Tibial artery (tissue), 4 donors: ENCODE data around the gene RAB23.

ENCODE experiments used
- DNase-seq, 2 donors: peaks; one replicate each; pipeline ENCODE4 v3.0.0-alpha.2; 2019
- H3K27ac ChIP-seq, 2 donors: fragments of 200-600 bp; sonication (generic) in 1 of 2; 1 replicate in 1 of 2; 2 replicates in 1 of 2; pipeline ENCODE4 v1.5.1; 2018 to 2019; ENCODE audit warnings: mild to moderate bottlenecking in 1 of 2
- H3K27me3 ChIP-seq, 2 donors: fragments of 200-600 bp; sonication (generic) in 1 of 2; one replicate each; pipeline versions ENCODE4 v1.5.1 to v1.6.0; 2016 to 2019
- H3K36me3 ChIP-seq, 3 donors: fragments of 200-600 bp; sonication (generic) in 2 of 3; one replicate each; pipeline ENCODE4 v1.5.1; 2016 to 2019; ENCODE audit warnings: mild to moderate bottlenecking in 2 of 3
- H3K4me1 ChIP-seq, 4 donors: fragments of 200-600 bp; sonication (generic) in 2 of 4; 1 replicate in 3 of 4; 2 replicates in 1 of 4; pipeline ENCODE4 v1.5.1; 2016 to 2019
- H3K4me3 ChIP-seq, 2 donors: fragments of 200-600 bp; sonication (generic) in 1 of 2; 1 replicate in 1 of 2; 2 replicates in 1 of 2; pipeline ENCODE4 v1.5.1; 2018 to 2019; ENCODE audit warnings: mild to moderate bottlenecking in 2 of 2
- H3K9me3 ChIP-seq, 3 donors: fragments of 200-600 bp; sonication (generic) in 1 of 3; one replicate each; pipeline ENCODE4 v1.5.1; 2016 to 2019
- CTCF ChIP-seq, 2 experiments: fragments of 200-600 bp in 1 of 2; fragments of 450-650 bp in 1 of 2; IDR thresholded peaks; one replicate each; pipeline ENCODE4 v1.5.1; 2017 to 2019; ENCODE audit warnings: antibody characterized with exemption in 2 of 2, mild to moderate bottlenecking in 1 of 2, moderate library complexity in 1 of 2
- intact Hi-C: fragments of 100-400 bp; cut with DNase I; formaldehyde crosslinking; loops from one replicate; pipeline ENCODE4 v1.15.0; 2023; ENCODE audit warnings: low total_unique reads

RAB23 gene

GRCh38 chr6:57209030-57209429 is 13.1 kb downstream of the RAB23 start:
- Histone ChIP-seq H3K27me3 (no peaks in the 10 kb centered on the region), H3K4me1 (peaks cover 0 to 48% (median 0%) of the 10 kb centered on the region in 4 donors), H3K4me3 (no peak overlapping the region), H3K36me3 (no peaks in the 10 kb centered on the region), H3K9me3 (no peaks in the 10 kb centered on the region), H3K27ac (peak overlapping the region in 1 of 2 donors; percentile 31)
- intact Hi-C loops, result no loop called here
- DNase-seq, result no peak
- TF ChIP-seq CTCF (IDR thresholded peaks at IDR 0.05), result no peak

- Histone ChIP-seq H3K27me3 (no peaks in the 10 kb centered on the region), H3K9me3 (no peaks in the 10 kb centered on the region), H3K36me3 (no peaks in the 10 kb centered on the region), H3K4me1 (peaks cover 0 to 44% (median 0%) of the 10 kb centered on the region in 4 donors), H3K4me3 (no peak overlapping the region), H3K27ac (no peak overlapping the region)
- intact Hi-C loops, result no loop called here
- no peak for DNase-seq
- TF ChIP-seq CTCF (IDR thresholded peaks at IDR 0.05), result no peak
These were observed 14.2 kb downstream of the RAB23 start for GRCh38 chr6:57207872-57208271.

- H3K27ac ChIP-seq, result no peak overlapping the region
- TF ChIP-seq CTCF (IDR thresholded peaks at IDR 0.05), result no peak
- no peaks in the 10 kb centered on the region for H3K27me3 ChIP-seq
- no peak for DNase-seq
- no peak overlapping the region for H3K4me3 ChIP-seq
- intact Hi-C loops, result no loop called here
- H3K9me3 ChIP-seq, result no peaks in the 10 kb centered on the region
- no peaks in the 10 kb centered on the region for H3K36me3 ChIP-seq
- H3K4me1 ChIP-seq, result peaks cover 0 to 44% (median 0%) of the 10 kb centered on the region in 4 donors
These were observed 15.0 kb downstream of the RAB23 start for GRCh38 chr6:57207141-57207540.

GRCh38 chr6:57205550-57206328 is 16.4 kb downstream of the RAB23 start:
- no peak for TF ChIP-seq CTCF (IDR thresholded peaks at IDR 0.05)

GRCh38 chr6:57201718-57202117 is 20.4 kb downstream of the RAB23 start:
- intact Hi-C loops, result no loop called here
- no peaks in the 10 kb centered on the region for H3K36me3 ChIP-seq
- peaks cover 0 to 40% (median 8%) of the 10 kb centered on the region in 4 donors for H3K4me1 ChIP-seq
- no peaks in the 10 kb centered on the region for H3K9me3 ChIP-seq
- peak overlapping the region in 1 of 2 donors; percentile 3 for H3K27ac ChIP-seq
- no peak for TF ChIP-seq CTCF (IDR thresholded peaks at IDR 0.05)
- no peak for DNase-seq
- no peaks in the 10 kb centered on the region for H3K27me3 ChIP-seq
- H3K4me3 ChIP-seq, result no peak overlapping the region

More at GRCh38 chr6:57205550-57206328, 16.4 kb downstream of the RAB23 start:
- Histone ChIP-seq H3K27ac (peak overlapping the region in 1 of 2 donors; percentile 23), H3K36me3 (no peaks in the 10 kb centered on the region), H3K4me1 (peaks cover 0 to 33% (median 0%) of the 10 kb centered on the region in 4 donors), H3K9me3 (no peaks in the 10 kb centered on the region), H3K4me3 (no peak overlapping the region), H3K27me3 (no peaks in the 10 kb centered on the region)
- intact Hi-C loops, result no loop called here
- no peak for DNase-seq
